GM19438 (cell line): ENCODE data around the gene LRRC72.

Experiments used
- ATAC-seq: cut with Tn5 transposase; IDR thresholded peaks from one replicate; pipeline ENCODE4 v1.9.1; 2021; ENCODE audit warnings: low read depth; ENCODE audit not compliant: unreplicated experiment

Gene LRRC72

GRCh38 chr7:16615228-16615627, 88.6 kb downstream of the LRRC72 start:
- no peak for ATAC-seq

GRCh38 chr7:16616122-16616521, 89.5 kb downstream of the LRRC72 start:
- ATAC-seq, result no peak

GRCh38 chr7:16616542-16616941, 89.9 kb downstream of the LRRC72 start:
- no peak for ATAC-seq

GRCh38 chr7:16619979-16620408, 93.4 kb downstream of the LRRC72 start:
- ATAC-seq, result no peak

- ATAC-seq, result no peak
Observed at GRCh38 chr7:16626388-16626787, 99.8 kb downstream of the LRRC72 start.

GRCh38 chr7:16627236-16627635, 100.6 kb downstream of the LRRC72 start:
- ATAC-seq, result no peak

GRCh38 chr7:16630654-16631053, 104.0 kb downstream of the LRRC72 start:
- ATAC-seq, result no peak
